Measurements from ENCODE around the gene NTM.
"Not testable (repeated sequence)": the region's sequence is repeated elsewhere in the genome, so short reads cannot be mapped to it uniquely, and the experiment has no call there.

Gene NTM

DNA sequence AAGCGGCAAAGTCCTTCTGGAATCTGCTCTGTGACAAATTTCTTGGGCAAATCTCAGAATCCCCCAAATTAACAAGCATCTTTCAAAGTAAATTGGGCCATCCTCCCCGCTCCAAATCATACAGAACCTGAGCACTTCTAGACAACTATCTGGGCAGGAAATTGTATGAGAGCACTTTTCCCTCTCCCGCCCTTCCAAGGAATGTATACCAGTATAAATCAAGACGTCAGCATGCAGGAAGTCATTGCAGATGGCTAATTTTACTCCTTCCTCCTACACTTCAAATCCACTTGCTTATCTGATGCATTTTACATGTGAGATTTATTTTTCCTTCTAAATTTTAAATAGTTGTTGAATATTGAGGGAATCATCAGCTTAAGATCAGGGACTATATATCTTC is 52.1 kb downstream of the NTM start:
- TF ChIP-seq CTCF (conservative IDR thresholded peaks at IDR 0.05) = no peak
- no peak overlapping the region for H3K27ac ChIP-seq

DNA sequence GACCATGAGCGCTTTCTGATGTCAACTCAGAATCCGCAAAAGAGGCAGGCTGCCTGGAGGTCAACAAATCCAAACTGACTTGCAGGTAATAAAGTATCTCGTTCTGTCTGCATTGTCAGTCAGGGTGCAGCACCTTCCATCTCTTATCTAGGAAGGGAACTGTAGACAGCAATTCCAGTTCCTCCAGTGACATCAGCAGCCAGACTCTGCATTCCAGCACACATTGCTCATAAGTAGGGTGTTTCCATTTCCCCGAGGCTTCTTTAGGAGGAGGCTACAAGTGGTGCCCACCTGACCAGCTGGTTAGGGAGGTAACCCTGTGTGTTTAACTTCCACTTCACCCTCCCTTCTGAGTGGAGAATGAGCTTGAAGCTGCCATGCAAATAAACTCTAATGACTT is 53.3 kb downstream of the NTM start:
- no peak overlapping the region for H3K27ac ChIP-seq
- no peak for TF ChIP-seq ZFX (IDR thresholded peaks at IDR 0.05)
- TF ChIP-seq CTCF (conservative IDR thresholded peaks at IDR 0.05) = no peak

DNA sequence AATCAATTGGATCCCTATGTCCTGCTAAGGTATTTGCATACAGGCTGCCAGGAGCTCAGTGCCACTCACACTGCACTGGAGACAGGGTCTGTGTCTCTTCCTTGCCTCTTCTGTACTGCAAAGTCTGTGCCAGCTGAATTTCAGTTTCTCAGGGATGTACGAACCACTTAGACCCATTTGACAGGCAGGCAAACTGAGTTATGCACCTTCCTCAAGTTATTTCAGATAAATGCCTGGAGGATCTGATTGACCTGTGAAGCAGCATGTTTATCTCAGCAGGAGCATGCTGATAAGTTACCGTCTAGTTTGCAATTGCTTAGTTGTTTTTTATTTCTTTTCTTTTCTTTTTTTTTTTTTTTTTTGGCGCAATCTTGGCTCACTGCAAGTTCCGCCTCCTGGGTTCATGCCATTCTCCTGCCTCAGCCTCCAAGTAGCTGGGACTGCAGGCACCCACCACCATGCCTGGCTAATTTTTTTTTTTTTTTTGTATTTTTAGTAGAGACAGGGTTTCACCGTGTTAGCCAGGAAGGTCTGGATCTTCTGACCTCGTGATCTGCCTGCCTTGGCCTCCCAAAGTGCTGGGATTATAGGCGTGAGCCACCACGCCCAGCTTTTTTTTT is 54.0 kb downstream of the NTM start:
- H3K27ac ChIP-seq = not testable (repeated sequence)

- no peak overlapping the region for H3K27ac ChIP-seq
- TF ChIP-seq CTCF (conservative IDR thresholded peaks at IDR 0.05) = no peak
- no peak for TF ChIP-seq ZFX (IDR thresholded peaks at IDR 0.05)
Observed at GRCh38 chr11:131425285-131425684, 54.9 kb downstream of the NTM start.

- TF ChIP-seq CTCF (conservative IDR thresholded peaks at IDR 0.05) (no peak), ZFX (IDR thresholded peaks at IDR 0.05) (no peak)
- H3K27ac ChIP-seq = no peak overlapping the region
Observed at GRCh38 chr11:131428853-131429252, 58.4 kb downstream of the NTM start.

DNA sequence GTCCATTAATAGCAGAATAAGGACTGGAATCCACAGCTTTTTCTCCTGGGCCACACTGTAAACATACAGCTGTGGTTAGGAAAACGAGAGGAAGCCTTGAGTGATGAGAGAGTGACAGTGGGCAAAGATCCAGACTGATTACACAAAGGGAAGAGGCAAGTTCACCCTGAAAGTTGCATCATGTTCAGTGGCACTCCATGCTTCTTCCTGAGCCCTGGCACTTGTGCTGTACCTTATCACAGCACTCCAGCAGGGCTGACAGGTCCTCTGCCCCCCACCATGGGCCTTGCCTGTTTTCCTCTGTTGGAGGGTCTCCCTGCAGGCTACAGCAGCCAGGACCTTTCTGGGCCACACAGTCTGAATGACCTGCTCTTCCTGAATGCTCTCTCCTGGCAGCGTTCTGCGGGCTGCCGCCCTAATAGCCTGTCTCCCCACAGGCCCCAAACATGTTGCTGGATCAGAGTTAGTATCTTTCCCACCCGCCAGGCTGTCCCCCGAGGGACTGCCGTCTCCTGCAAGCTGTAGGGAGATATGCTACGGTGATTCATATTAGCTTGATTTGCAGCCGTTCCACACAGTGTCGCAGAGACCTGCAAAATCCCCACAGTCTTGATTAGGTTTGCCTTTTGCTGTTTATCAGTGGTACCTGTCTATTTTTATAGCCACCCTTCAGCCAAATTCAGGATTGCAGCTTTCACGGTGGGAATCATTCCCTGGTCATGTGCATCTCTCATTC is 60.2 kb downstream of the NTM start:
- no peak for TF ChIP-seq ZFX (IDR thresholded peaks at IDR 0.05)
- no peak for TF ChIP-seq CTCF (conservative IDR thresholded peaks at IDR 0.05)
- no peak overlapping the region for H3K27ac ChIP-seq

- TF ChIP-seq CTCF (conservative IDR thresholded peaks at IDR 0.05) (no peak), ZFX (IDR thresholded peaks at IDR 0.05) (no peak)
- H3K27ac ChIP-seq = no peak overlapping the region
Observed at GRCh38 chr11:131441051-131441810, 70.8 kb downstream of the NTM start.

Data from C4-2B (cell line).